ENCODE data around the gene FKBP11.

GRCh38 chr12:48957141-48958048, 32.1 kb upstream of the FKBP11 start, which contains the start of gene ARF3:
- TF ChIP-seq POLR2A (IDR thresholded peaks at IDR 0.05) (peak in 1 of 2 donors; percentile 30), CTCF (IDR thresholded peaks at IDR 0.05) (peak in 1 of 5 experiments; percentile 19), EP300 (IDR thresholded peaks at IDR 0.05) (peak in 1 of 2 donors; percentile 77)
